Smooth muscle cell of the umbilical artery (primary cell): ENCODE results near the gene LRFN5. TPM values are rescaled to one million over a fixed set of nuclear protein-coding genes. Genes with fewer than 3 reads are reported as not detected.

ENCODE experiments used
- total RNA-seq: library from RNA; depleted of rRNA; stranded (reverse); fragments of >200 nt; gene quantifications from 2 replicates; pipeline ENCODE4 v1.2.3, GENCODE V29; 2014

The LRFN5 gene
- total RNA-seq: 5.6 and 9.2 TPM in 2 replicates

GRCh38 chr14:41606532-41607303 is at the start of gene LRFN5:
TSS of gene LRFN5 (plus strand) at chr14:41606876.

